Small intestine (tissue), 7 donors: ENCODE data around the gene COX20. TPM values are rescaled to one million over a fixed set of nuclear protein-coding genes. Genes with fewer than 3 reads are reported as not detected.

Experiments used
- DNase-seq, 2 donors: peaks; one replicate each; pipeline versions ENCODE4 v3.0.0 to v3.0.0-alpha.2; 2013
- FAIRE-seq: peaks from 2 replicates; lab custom pipeline; 2012; peaks lifted over from hg19 to GRCh38; lab: Jason Lieb, UNC
- H3K27ac ChIP-seq, 3 donors: one replicate each; pipeline ENCODE4 v1.5.1; 2013; ENCODE audit warnings: low read length in 2 of 3, mild to moderate bottlenecking in 2 of 3, control low read depth in 1 of 3, inconsistent platforms in 1 of 3, low read depth in 1 of 3, moderate library complexity in 1 of 3
- H3K27me3 ChIP-seq, 3 donors: one replicate each; pipeline ENCODE4 v1.6.1; 2013; ENCODE audit warnings: low read length in 3 of 3, inconsistent platforms in 1 of 3; ENCODE audit not compliant: control insufficient read depth in 3 of 3, insufficient read depth in 3 of 3
- H3K36me3 ChIP-seq, 3 donors: one replicate each; pipeline ENCODE4 v1.6.1; 2013; ENCODE audit warnings: low read length in 3 of 3, inconsistent platforms in 1 of 3, low read depth in 1 of 3, mild to moderate bottlenecking in 1 of 3, moderate library complexity in 1 of 3; ENCODE audit not compliant: control insufficient read depth in 3 of 3, insufficient read depth in 2 of 3
- H3K4me1 ChIP-seq, 3 donors: one replicate each; pipeline ENCODE4 v1.6.1; 2013; ENCODE audit warnings: low read length in 2 of 3, inconsistent platforms in 1 of 3, low read depth in 1 of 3, mild to moderate bottlenecking in 1 of 3, moderate library complexity in 1 of 3; ENCODE audit not compliant: control insufficient read depth in 3 of 3, insufficient read depth in 2 of 3
- H3K4me3 ChIP-seq, 3 donors: one replicate each; pipeline ENCODE4 v1.5.1; 2013; ENCODE audit warnings: low read length in 3 of 3, control low read depth in 1 of 3, inconsistent platforms in 1 of 3, low read depth in 1 of 3, mild to moderate bottlenecking in 1 of 3, moderate library complexity in 1 of 3
- H3K9me3 ChIP-seq, 2 donors: one replicate each; pipeline ENCODE4 v1.6.1; 2013; ENCODE audit warnings: low read depth in 1 of 2, low read length in 1 of 2; ENCODE audit not compliant: control insufficient read depth in 2 of 2, insufficient read depth in 1 of 2
- WGBS, 3 donors: extraction: QIAGEN DNeasy Blood & Tissue Kit; methylation state at CpG; one replicate each; pipeline ENCODE4 v1.1.7; 2013; 5-methylcytosine and 5-hydroxymethylcytosine counted together
- polyA plus RNA-seq, 4 donors: library from polyadenylated mRNA; stranded (reverse) in 3 of 4; unstranded in 1 of 4; fragments of 200-250 nt in 3 of 4; fragments of 120-200 nt in 1 of 4; gene quantifications; one replicate each; pipeline versions ENCODE4 v1.2.1 to v1.2.3, GENCODE V29; 2013
- donor health status: healthy with polysubstance abuse.
- donor health status: control.
- donor health status: control.
- donor health status: Bipolar disorder and iron deficiency.
- donor health status: healthy.

Gene COX20
- polyA plus RNA-seq, 4 donors, result 37.1 to 72.1 (median 57.3) TPM

- WGBS, 3 donors, result 4 to 6% (median 4%) methylated on average over 2 of the region's 2 CpGs
- no peaks in the 10 kb centered on the region for H3K27me3 ChIP-seq
- H3K4me1 ChIP-seq, result peaks cover 4 to 24% (median 7%) of the 10 kb centered on the region in 3 donors
- peak overlapping the region; percentile 22 to 82 (median 40) for H3K4me3 ChIP-seq
- peaks cover 8 to 22% (median 17%) of the 10 kb centered on the region in 3 donors for H3K36me3 ChIP-seq
- no peak for DNase-seq
- no peak for FAIRE-seq
- H3K27ac ChIP-seq, result peak overlapping the region in 1 of 3 donors; percentile 34
- H3K9me3 ChIP-seq, result no peaks in the 10 kb centered on the region
Measured at GRCh38 chr1:244860914-244861610, 25.6 kb downstream of the COX20 start.

GRCh38 chr1:244861683-244862082 lies 26.2 kb downstream of the COX20 start:
- FAIRE-seq, result no peak
- DNase-seq, result no peak
- Histone ChIP-seq H3K9me3 (no peaks in the 10 kb centered on the region), H3K36me3 (peaks cover 5 to 20% (median 14%) of the 10 kb centered on the region in 3 donors), H3K4me3 (peak overlapping the region in 2 of 3 donors; percentile 22 to 82), H3K4me1 (peaks cover 4 to 24% (median 7%) of the 10 kb centered on the region in 3 donors), H3K27ac (peak overlapping the region in 2 of 3 donors; percentile 69 to 83), H3K27me3 (no peaks in the 10 kb centered on the region)
- 0 to 2% (median 0%) methylated on average over 2 of the region's 2 CpGs for WGBS, 3 donors

GRCh38 chr1:244862354-244862698 lies 26.9 kb downstream of the COX20 start:
- Histone ChIP-seq H3K27ac (peak overlapping the region; percentile 83 to 93 (median 83)), H3K4me1 (peaks cover 4 to 24% (median 7%) of the 10 kb centered on the region in 3 donors), H3K36me3 (peaks cover 5 to 16% (median 11%) of the 10 kb centered on the region in 3 donors), H3K9me3 (no peaks in the 10 kb centered on the region), H3K27me3 (no peaks in the 10 kb centered on the region), H3K4me3 (peak overlapping the region; percentile 81 to 83 (median 82))
- DNase-seq (peak in 1 of 2 donors; percentile 38), FAIRE-seq (no peak)
- WGBS, 3 donors, result 0% methylated on average over 7 of the region's 7 CpGs

GRCh38 chr1:244862699-244863490 lies 27.4 kb downstream of the COX20 start:
- FAIRE-seq (no peak), DNase-seq (peak; percentile 94 to 99)
- H3K36me3 ChIP-seq, result peaks cover 4 to 16% (median 8%) of the 10 kb centered on the region in 3 donors
- peak overlapping the region; percentile 95 to 100 (median 98) for H3K27ac ChIP-seq
- peaks cover 4 to 24% (median 7%) of the 10 kb centered on the region in 3 donors for H3K4me1 ChIP-seq
- H3K4me3 ChIP-seq, result peak overlapping the region; percentile 82 to 100 (median 83)
- H3K27me3 ChIP-seq, result no peaks in the 10 kb centered on the region
- no peaks in the 10 kb centered on the region for H3K9me3 ChIP-seq
- WGBS, 3 donors, result 0 to 1% (median 1%) methylated on average over 36 to 87 of the region's 87 CpGs

GRCh38 chr1:244863491-244864252 lies 28.2 kb downstream of the COX20 start:
- Histone ChIP-seq H3K9me3 (no peaks in the 10 kb centered on the region), H3K36me3 (peaks cover 0 to 10% (median 6%) of the 10 kb centered on the region in 3 donors), H3K4me1 (peaks cover 4 to 20% (median 7%) of the 10 kb centered on the region in 3 donors), H3K27ac (peak overlapping the region; percentile 95 to 100 (median 98)), H3K4me3 (peak overlapping the region; percentile 80 to 100 (median 83)), H3K27me3 (no peaks in the 10 kb centered on the region)
- FAIRE-seq (no peak), DNase-seq (no peak)
- WGBS, 3 donors, result 0 to 1% (median 1%) methylated on average over 53 to 92 of the region's 92 CpGs

GRCh38 chr1:244864253-244865027 lies 29.0 kb downstream of the COX20 start, which contains the start of gene HNRNPU:
TSS of gene HNRNPU (minus strand) at chr1:244864543. CDS start at chr1:244864307, 236 bp downstream.
- H3K4me3 ChIP-seq, result peak within 1 kb of the TSS; percentile 80 to 100 (median 83)
- FAIRE-seq (no peak), DNase-seq (peak; percentile 96 to 99)
- peak within 1 kb of the TSS; percentile 95 to 100 (median 98) for H3K27ac ChIP-seq
- H3K36me3 ChIP-seq, result peaks cover 0 to 6% (median 6%) of the 10 kb centered on the region in 3 donors
- peaks cover 4 to 20% (median 7%) of the 10 kb centered on the region in 3 donors for H3K4me1 ChIP-seq
- WGBS, 3 donors, result 0 to 1% (median 0%) methylated on average over 71 of the region's 71 CpGs
- H3K27me3 ChIP-seq, result no peaks in the 10 kb centered on the region
- H3K9me3 ChIP-seq, result no peaks in the 10 kb centered on the region

- Histone ChIP-seq H3K4me3 (peak overlapping the region; percentile 14 to 80 (median 54)), H3K9me3 (no peaks in the 10 kb centered on the region), H3K4me1 (peaks cover 4 to 15% (median 7%) of the 10 kb centered on the region in 3 donors), H3K27ac (peak overlapping the region; percentile 95 to 100 (median 98)), H3K36me3 (peaks cover 0 to 2% (median 2%) of the 10 kb centered on the region in 3 donors), H3K27me3 (no peaks in the 10 kb centered on the region)
- FAIRE-seq (no peak), DNase-seq (no peak)
- 8 to 12% (median 9%) methylated on average over 9 of the region's 9 CpGs for WGBS, 3 donors
Measured at GRCh38 chr1:244865028-244865371, 29.5 kb downstream of the COX20 start.
